Measurements from ENCODE around the gene SLC12A8. TPM values are rescaled to one million over a fixed set of nuclear protein-coding genes. Genes with fewer than 3 reads are reported as not detected.

The SLC12A8 gene
- total RNA-seq, 1 donor from 2014 or later = 6.1 TPM

DNA sequence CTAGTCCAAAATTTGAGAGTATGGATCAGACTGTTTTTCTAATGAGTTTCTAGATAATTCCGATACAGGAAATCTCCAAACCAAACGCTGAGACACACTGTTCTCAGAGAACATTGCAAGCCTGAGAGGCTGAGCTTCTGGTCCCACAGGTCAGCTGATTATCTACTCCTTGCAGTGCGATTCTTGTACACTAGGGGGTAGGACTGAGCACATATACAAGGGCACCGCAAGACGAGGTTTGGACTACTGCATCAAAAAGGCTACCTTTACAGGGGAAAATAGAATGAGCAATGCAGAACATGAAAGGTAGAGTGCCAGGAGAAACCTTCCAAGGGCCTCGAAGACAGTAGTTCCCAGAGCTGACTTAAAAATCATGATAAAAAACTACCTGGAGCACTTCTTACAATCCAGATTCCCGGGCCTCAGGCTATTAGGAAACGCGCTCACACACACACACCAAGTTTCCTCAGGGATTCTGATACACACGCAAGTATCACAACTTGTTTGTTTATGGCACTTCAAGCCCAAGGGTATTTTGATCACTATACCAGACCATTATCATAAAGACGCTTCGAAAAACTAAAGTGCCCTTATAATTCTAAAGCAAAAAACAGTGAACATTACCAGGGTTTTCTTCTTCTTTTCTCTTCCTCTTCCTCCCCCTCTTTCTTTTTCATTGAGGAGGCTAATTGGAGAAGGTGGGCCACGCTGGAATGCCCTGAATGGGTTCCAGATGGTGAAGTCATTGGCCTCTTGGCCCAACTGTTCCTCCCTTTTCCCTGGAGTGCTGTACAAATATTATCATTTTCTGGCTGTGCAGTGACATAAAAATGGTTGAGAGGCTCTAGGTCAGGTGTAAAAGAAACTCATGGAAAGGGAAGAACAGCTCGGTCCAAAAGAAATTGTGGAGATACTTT, 61.8 kb downstream of the SLC12A8 start:
- Mint-ChIP-seq H3K9me3 (ENCODE audit: low read depth) (no peaks in the 10 kb centered on the region), H3K4me3 (ENCODE audit: unreplicated experiment) (peak overlapping the region; percentile 39), H3K27ac (ENCODE audit: unreplicated experiment) (peak overlapping the region; percentile 87), H3K4me1 (ENCODE audit: low read depth) (peaks cover 58% of the 10 kb centered on the region), H3K27me3 (ENCODE audit: low read depth) (no peaks in the 10 kb centered on the region), H3K36me3 (ENCODE audit: low read depth) (no peaks in the 10 kb centered on the region)
- TF ChIP-seq, protein P1, sequence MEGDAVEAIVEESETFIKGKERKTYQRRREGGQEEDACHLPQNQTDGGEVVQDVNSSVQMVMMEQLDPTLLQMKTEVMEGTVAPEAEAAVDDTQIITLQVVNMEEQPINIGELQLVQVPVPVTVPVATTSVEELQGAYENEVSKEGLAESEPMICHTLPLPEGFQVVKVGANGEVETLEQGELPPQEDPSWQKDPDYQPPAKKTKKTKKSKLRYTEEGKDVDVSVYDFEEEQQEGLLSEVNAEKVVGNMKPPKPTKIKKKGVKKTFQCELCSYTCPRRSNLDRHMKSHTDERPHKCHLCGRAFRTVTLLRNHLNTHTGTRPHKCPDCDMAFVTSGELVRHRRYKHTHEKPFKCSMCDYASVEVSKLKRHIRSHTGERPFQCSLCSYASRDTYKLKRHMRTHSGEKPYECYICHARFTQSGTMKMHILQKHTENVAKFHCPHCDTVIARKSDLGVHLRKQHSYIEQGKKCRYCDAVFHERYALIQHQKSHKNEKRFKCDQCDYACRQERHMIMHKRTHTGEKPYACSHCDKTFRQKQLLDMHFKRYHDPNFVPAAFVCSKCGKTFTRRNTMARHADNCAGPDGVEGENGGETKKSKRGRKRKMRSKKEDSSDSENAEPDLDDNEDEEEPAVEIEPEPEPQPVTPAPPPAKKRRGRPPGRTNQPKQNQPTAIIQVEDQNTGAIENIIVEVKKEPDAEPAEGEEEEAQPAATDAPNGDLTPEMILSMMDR (IDR thresholded peaks at IDR 0.05) = peak; percentile 79
- DNase-seq (ENCODE audit: low spot score) = no peak

DNA sequence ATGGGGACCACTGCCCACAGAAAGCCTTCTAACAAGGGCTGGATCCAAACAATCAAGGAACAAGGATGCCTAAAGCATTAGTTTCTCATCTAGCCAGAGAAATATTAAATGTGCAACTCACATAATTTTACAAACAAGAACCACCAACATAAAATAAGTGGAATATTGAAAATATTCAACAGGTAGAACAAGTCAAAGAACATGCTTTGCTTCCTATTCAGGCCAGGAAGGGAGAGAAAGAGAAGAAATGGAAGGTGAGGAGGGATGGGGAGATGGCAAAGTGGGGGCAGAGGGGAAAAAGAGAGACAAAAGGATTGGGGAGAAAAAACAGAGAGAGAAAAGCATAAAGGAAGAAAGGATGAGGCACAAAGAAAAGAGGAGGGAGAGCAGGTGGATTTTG, 63.1 kb downstream of the SLC12A8 start:
- no peak for DNase-seq (ENCODE audit: low spot score)
- Mint-ChIP-seq H3K36me3 (ENCODE audit: low read depth) (no peaks in the 10 kb centered on the region), H3K27ac (ENCODE audit: unreplicated experiment) (peak overlapping the region; percentile 73), H3K4me3 (ENCODE audit: unreplicated experiment) (no peak overlapping the region), H3K4me1 (ENCODE audit: low read depth) (peaks cover 67% of the 10 kb centered on the region), H3K9me3 (ENCODE audit: low read depth) (no peaks in the 10 kb centered on the region), H3K27me3 (ENCODE audit: low read depth) (no peaks in the 10 kb centered on the region)
- TF ChIP-seq, protein P1 (IDR thresholded peaks at IDR 0.05) = no peak

DNA sequence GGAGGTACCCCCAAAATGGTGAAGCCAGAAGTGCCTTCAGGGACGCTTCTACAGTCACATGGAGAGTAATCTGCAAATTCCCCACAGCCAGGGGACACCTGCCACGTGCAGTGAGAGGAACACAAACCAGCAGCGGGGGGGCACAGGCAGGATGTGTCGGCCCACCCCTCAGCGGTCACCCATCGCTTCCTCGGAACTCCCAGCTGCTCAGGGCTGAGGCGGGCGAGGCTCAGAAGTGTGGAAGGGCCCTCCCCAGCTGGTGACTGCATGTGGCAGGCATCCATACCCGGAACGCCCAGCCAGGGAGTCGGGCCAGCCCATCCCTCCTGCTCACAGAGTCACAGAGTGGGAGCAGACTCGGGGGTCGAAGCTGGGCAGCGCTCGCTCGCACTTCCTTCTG, 63.7 kb downstream of the SLC12A8 start:
- H3K27me3 Mint-ChIP-seq (ENCODE audit: low read depth) = no peaks in the 10 kb centered on the region
- peaks cover 73% of the 10 kb centered on the region for H3K4me1 Mint-ChIP-seq (ENCODE audit: low read depth)
- H3K9me3 Mint-ChIP-seq (ENCODE audit: low read depth) = no peaks in the 10 kb centered on the region
- no peaks in the 10 kb centered on the region for H3K36me3 Mint-ChIP-seq (ENCODE audit: low read depth)
- H3K27ac Mint-ChIP-seq (ENCODE audit: unreplicated experiment) = peak overlapping the region; percentile 73
- no peak for DNase-seq (ENCODE audit: low spot score)
- TF ChIP-seq, protein P1 (IDR thresholded peaks at IDR 0.05) = no peak
- H3K4me3 Mint-ChIP-seq (ENCODE audit: unreplicated experiment) = peak overlapping the region; percentile 7

DNA sequence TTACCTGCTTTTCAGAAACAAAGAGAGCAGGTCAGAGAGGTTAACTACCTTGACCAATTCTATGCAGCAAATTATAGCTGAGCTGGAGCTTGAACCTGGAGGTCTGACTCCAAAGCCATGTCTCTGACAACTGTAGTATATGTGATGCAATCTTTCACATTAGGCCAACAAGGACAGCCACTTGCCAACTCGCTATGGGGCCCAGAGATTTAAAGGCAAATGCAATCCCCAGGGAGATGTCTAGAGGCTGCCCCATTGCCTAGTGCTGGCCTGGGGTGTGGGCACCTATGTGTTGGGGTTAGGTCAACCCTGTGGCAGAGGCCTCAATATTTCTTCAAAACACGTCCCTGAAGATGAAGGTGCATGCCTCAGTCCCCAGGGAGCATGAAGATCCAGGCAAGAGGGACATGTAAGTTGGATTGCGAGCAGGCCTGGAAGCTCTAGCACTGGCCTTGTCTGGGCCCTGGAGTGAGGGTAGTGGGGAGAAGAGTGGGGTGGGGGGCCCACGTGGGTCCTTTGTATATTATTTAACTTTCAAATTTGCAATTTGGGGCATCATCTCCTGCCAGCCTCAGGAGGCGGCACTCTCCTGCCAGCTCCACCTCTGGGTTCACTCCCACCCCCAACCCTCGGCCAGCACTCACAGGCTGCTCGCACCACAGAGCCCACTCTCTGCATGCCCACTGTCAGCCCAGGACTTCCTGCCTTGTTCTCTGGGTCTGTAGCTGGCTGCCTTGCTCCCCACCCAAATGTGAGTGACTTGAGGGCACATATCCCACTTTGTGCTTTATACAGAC, 64.3 kb downstream of the SLC12A8 start:
- Mint-ChIP-seq H3K4me3 (ENCODE audit: unreplicated experiment) (peak overlapping the region; percentile 7), H3K4me1 (ENCODE audit: low read depth) (peaks cover 79% of the 10 kb centered on the region), H3K27me3 (ENCODE audit: low read depth) (no peaks in the 10 kb centered on the region), H3K36me3 (ENCODE audit: low read depth) (no peaks in the 10 kb centered on the region), H3K9me3 (ENCODE audit: low read depth) (no peaks in the 10 kb centered on the region), H3K27ac (ENCODE audit: unreplicated experiment) (peak overlapping the region; percentile 73)
- no peak for DNase-seq (ENCODE audit: low spot score)
- TF ChIP-seq, protein P1 (IDR thresholded peaks at IDR 0.05) = no peak

DNA sequence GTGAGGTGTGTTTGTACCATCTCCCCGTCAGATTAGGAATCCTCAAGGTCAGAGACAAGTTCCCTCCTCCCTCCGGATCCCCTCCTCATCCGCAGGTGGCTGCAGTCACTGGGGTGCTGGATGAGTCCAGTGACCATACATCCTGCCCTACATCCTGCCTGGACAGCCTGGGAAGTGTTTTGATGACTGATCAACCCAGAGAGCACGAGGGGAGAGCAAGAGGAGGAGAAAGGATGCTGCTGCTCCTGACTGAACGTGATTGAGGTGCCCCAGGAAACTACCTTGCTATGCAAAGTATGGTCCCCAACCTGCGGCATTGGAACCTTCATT, 65.1 kb downstream of the SLC12A8 start:
- Mint-ChIP-seq H3K4me3 (ENCODE audit: unreplicated experiment) (no peak overlapping the region), H3K36me3 (ENCODE audit: low read depth) (no peaks in the 10 kb centered on the region), H3K9me3 (ENCODE audit: low read depth) (no peaks in the 10 kb centered on the region), H3K27ac (ENCODE audit: unreplicated experiment) (no peak overlapping the region), H3K4me1 (ENCODE audit: low read depth) (peaks cover 81% of the 10 kb centered on the region), H3K27me3 (ENCODE audit: low read depth) (no peaks in the 10 kb centered on the region)
- DNase-seq (ENCODE audit: low spot score) = no peak
- TF ChIP-seq, protein P1 (IDR thresholded peaks at IDR 0.05) = no peak
